ENCODE data around the gene CAB39L.

DNA sequence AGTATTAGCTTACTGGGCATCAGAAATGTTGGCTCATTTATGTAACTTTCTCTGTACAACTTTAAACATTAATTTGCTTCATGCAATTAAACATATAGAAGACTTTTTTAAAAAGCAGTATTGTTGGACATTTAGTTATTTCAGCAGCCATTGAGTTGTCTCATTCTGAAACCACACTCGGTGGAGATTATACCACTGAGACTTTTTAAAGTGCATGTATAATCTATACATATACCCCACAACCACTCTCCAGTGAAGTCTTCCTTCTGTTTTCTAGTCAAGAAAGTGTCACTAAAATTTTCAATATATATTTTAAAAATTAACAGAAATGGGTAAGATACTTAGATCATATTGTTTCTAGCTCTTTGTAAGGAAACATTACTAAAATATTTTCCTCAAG lies 15.7 kb upstream of the CAB39L start:
- TF ChIP-seq, protein P1, sequence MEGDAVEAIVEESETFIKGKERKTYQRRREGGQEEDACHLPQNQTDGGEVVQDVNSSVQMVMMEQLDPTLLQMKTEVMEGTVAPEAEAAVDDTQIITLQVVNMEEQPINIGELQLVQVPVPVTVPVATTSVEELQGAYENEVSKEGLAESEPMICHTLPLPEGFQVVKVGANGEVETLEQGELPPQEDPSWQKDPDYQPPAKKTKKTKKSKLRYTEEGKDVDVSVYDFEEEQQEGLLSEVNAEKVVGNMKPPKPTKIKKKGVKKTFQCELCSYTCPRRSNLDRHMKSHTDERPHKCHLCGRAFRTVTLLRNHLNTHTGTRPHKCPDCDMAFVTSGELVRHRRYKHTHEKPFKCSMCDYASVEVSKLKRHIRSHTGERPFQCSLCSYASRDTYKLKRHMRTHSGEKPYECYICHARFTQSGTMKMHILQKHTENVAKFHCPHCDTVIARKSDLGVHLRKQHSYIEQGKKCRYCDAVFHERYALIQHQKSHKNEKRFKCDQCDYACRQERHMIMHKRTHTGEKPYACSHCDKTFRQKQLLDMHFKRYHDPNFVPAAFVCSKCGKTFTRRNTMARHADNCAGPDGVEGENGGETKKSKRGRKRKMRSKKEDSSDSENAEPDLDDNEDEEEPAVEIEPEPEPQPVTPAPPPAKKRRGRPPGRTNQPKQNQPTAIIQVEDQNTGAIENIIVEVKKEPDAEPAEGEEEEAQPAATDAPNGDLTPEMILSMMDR (IDR thresholded peaks at IDR 0.05; ENCODE audit: low read depth, low read length, missing input control): no peak
- TF ChIP-seq JUND (IDR thresholded peaks at IDR 0.05) (no peak), TAF1 (conservative IDR thresholded peaks at IDR 0.05) (no peak), RAD21 (IDR thresholded peaks at IDR 0.05) (no peak), FOXA1 (IDR thresholded peaks at IDR 0.05) (no peak), YY1 (IDR thresholded peaks at IDR 0.05) (no peak), EGR1 (IDR thresholded peaks at IDR 0.05; ENCODE audit: low read depth in 2 of 2) (no peak), RXRA (IDR thresholded peaks at IDR 0.05) (no peak), GABPA (IDR thresholded peaks at IDR 0.05 in 1 of 2, conservative IDR thresholded peaks at IDR 0.05 in 1 of 2) (no peak), SP1 (IDR thresholded peaks at IDR 0.05) (no peak)
- TF ChIP-seq, protein P2, sequence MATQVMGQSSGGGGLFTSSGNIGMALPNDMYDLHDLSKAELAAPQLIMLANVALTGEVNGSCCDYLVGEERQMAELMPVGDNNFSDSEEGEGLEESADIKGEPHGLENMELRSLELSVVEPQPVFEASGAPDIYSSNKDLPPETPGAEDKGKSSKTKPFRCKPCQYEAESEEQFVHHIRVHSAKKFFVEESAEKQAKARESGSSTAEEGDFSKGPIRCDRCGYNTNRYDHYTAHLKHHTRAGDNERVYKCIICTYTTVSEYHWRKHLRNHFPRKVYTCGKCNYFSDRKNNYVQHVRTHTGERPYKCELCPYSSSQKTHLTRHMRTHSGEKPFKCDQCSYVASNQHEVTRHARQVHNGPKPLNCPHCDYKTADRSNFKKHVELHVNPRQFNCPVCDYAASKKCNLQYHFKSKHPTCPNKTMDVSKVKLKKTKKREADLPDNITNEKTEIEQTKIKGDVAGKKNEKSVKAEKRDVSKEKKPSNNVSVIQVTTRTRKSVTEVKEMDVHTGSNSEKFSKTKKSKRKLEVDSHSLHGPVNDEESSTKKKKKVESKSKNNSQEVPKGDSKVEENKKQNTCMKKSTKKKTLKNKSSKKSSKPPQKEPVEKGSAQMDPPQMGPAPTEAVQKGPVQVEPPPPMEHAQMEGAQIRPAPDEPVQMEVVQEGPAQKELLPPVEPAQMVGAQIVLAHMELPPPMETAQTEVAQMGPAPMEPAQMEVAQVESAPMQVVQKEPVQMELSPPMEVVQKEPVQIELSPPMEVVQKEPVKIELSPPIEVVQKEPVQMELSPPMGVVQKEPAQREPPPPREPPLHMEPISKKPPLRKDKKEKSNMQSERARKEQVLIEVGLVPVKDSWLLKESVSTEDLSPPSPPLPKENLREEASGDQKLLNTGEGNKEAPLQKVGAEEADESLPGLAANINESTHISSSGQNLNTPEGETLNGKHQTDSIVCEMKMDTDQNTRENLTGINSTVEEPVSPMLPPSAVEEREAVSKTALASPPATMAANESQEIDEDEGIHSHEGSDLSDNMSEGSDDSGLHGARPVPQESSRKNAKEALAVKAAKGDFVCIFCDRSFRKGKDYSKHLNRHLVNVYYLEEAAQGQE (IDR thresholded peaks at IDR 0.05): no peak
- TF ChIP-seq, protein P3, sequence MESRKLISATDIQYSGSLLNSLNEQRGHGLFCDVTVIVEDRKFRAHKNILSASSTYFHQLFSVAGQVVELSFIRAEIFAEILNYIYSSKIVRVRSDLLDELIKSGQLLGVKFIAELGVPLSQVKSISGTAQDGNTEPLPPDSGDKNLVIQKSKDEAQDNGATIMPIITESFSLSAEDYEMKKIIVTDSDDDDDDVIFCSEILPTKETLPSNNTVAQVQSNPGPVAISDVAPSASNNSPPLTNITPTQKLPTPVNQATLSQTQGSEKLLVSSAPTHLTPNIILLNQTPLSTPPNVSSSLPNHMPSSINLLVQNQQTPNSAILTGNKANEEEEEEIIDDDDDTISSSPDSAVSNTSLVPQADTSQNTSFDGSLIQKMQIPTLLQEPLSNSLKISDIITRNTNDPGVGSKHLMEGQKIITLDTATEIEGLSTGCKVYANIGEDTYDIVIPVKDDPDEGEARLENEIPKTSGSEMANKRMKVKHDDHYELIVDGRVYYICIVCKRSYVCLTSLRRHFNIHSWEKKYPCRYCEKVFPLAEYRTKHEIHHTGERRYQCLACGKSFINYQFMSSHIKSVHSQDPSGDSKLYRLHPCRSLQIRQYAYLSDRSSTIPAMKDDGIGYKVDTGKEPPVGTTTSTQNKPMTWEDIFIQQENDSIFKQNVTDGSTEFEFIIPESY (IDR thresholded peaks at IDR 0.05): no peak
- TF ChIP-seq, protein P4, sequence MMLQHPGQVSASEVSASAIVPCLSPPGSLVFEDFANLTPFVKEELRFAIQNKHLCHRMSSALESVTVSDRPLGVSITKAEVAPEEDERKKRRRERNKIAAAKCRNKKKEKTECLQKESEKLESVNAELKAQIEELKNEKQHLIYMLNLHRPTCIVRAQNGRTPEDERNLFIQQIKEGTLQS (IDR thresholded peaks at IDR 0.05): no peak

All from liver (tissue), 3 donors.